Astrocyte (in vitro differentiated cells and primary cell): ENCODE data around the gene USP15.

ENCODE experiments used
- CTCF ChIP-seq: IDR thresholded peaks from 2 replicates; pipeline ENCODE4 v1.5.1; 2011; ENCODE audit warnings: low read depth, mild to moderate bottlenecking, inconsistent platforms, low read length, moderate library complexity; ENCODE audit not compliant: insufficient read depth
- EZH2 ChIP-seq: IDR thresholded peaks from 2 replicates; pipeline ENCODE4 v1.6.1; 2012; ENCODE audit warnings: mild to moderate bottlenecking, low read length, inconsistent platforms; ENCODE audit not compliant: insufficient read depth

GRCh38 chr12:62221107-62221506 lies 39.1 kb upstream of the USP15 start:
- no peak for TF ChIP-seq CTCF
- TF ChIP-seq EZH2, result no peak
